HG03135 (cell line): ENCODE data around the gene WNK2.

ENCODE experiments used
- ATAC-seq: cut with Tn5 transposase; IDR thresholded peaks from one replicate; pipeline ENCODE4 v1.9.1; 2021; ENCODE audit warnings: mild to moderate bottlenecking, moderate library complexity; ENCODE audit not compliant: unreplicated experiment

The WNK2 gene

DNA sequence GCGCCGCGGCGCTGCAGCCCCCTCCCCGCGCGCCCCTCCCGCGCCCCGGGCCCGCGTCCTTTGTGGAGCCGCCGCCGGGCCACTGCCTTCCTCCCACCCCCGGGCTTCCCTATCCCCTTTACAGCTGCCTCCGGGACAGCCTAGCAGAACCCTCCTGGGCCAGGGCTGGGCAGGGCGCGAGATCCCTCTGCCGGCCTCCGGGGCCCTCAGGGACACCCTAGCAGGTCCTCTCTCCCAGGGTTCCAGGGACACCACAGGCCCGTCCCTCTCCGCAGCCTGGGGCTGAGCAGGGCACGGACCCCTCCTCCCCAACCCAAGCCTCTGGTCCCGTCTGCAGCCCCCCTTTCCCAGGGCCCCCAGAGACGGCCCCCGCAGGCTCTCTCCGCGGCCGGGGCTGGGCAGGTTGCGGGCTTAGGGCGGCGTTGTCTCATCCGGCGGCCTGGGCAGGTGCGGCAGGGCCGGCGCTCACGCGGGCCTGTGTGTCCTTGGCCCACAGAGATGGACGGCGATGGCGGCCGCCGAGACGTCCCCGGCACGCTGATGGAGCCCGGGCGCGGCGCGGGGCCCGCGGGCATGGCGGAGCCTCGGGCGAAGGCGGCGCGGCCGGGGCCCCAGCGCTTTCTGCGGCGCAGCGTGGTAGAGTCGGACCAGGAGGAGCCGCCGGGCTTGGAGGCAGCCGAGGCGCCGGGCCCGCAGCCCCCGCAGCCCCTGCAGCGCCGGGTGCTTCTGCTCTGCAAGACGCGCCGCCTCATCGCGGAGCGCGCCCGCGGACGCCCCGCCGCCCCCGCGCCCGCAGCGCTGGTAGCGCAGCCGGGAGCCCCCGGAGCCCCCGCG lies 710 bp downstream of the WNK2 start:
- no peak for ATAC-seq

DNA sequence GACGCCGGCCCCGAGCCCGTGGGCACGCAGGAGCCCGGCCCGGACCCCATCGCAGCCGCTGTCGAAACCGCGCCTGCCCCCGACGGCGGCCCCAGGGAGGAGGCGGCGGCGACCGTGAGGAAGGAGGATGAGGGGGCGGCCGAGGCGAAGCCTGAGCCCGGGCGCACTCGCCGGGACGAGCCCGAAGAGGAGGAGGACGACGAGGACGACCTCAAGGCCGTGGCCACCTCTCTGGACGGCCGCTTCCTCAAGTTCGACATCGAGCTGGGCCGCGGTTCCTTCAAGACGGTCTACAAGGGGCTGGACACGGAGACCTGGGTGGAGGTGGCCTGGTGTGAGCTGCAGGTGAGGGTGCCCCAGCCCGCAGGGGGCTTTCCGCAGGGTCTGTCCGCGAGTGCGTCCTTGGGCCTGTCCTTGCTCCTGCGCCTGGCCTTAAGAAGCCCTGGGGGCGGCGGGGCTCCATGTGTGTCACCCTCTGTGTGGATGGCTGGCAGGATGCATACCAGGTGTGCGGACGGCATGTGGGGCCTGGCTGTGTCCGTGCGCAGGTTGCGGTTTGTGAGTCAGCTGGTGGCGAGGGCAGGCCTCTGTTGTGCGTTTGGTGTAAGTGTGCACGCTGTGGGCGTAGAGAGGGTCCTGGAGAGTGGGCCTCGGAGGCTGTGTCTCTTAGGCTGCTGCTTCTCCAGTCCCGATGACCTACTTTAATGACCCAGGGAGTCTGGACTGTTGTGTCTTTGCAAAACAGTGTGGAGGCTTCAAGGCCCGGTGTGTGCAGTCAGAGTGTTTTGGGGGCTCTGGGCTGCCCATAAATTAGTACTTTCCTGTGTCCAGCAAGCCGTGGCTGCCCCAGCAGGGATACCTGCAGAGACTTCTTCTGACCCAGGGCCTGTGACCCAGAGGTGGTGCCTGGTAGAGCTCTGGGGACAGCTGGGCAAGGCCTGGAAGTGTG lies 1.6 kb downstream of the WNK2 start:
- ATAC-seq: no peak

GRCh38 chr9:93186215-93186945 lies 2.4 kb downstream of the WNK2 start:
- ATAC-seq: no peak

DNA sequence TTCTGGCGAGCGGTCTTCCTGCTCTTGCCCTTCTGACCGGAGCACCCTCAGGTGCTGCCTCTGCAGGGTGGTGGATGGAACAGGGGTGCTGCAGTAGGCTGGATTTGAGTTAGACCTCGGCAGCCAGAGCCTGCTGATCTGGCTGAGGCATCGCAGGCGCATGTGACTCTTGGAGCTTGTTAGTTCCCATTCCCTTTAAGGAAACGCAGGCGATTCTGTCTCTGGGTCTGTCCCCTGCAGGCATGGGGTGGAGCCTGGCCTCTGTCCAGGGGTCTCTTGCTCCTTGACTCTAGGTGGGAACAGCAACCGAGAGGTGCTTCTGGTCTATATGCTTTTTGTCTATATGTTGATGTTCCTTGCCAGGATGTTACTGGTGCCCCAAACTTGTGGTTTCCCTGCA lies 3.1 kb downstream of the WNK2 start:
- ATAC-seq: no peak

DNA sequence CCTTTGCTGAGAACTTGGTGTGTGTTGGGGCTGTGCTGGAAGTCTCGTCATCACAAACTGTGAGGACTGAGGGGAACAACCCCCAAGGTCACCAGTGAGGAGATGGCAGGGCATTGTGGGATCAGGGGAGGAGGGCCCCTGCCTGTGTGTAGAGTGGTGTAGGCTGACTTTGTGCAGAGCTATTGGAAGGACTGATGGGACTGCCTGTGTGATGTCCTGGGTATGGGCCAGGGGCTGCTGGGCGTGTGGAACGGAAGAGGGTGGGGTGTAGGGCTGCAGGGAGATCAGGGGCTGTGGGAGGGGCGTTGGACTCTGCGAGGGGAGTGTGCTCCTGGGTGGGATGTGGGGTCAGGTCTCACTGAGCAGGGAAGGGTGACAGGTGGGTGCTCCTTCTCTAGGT lies 3.6 kb downstream of the WNK2 start:
- no peak for ATAC-seq

DNA sequence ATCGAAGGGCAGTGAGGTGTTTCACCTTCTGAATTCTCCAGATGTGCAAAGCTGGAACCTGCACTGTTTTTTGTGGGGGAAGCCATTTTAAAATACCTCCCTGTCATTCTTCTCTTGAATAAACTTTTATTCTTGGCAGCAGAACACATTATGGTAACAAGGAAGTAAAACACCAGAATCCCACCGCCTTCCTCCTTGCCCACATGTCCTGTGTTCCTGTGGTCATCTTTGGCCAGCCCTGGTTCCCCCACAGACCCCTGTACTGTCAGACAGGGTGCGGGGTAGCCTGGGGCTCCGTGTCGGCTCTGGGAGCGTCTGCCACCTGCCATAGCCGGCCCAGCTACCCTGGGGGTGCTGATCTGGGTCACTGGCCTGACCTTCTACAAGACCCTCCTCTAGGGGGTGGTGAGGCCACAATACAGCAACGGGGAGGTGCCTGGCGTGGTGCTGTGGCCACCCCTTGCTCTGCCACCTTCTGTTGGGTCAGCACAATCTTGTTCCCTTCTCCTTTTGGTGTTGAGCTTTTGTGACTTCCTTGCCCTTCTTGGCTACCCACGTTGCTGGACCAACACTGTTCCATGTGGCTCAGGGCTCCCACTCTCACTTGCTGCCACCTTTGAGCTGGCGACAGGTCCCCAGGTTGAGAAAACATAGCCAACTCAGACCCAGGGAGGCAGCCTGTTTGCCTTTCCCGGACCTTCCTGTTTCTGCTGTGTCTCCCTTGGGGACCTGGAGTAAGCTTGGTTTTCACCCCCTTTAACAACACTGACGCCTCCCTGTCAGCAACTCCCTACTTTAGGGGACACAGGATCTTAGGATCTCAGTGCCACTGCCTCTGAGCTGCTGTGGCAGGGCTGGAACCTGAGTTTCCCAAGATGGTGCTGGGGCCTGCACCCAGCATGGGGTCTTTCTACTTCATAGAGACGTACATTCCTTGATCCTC lies 4.8 kb downstream of the WNK2 start:
- no peak for ATAC-seq

DNA sequence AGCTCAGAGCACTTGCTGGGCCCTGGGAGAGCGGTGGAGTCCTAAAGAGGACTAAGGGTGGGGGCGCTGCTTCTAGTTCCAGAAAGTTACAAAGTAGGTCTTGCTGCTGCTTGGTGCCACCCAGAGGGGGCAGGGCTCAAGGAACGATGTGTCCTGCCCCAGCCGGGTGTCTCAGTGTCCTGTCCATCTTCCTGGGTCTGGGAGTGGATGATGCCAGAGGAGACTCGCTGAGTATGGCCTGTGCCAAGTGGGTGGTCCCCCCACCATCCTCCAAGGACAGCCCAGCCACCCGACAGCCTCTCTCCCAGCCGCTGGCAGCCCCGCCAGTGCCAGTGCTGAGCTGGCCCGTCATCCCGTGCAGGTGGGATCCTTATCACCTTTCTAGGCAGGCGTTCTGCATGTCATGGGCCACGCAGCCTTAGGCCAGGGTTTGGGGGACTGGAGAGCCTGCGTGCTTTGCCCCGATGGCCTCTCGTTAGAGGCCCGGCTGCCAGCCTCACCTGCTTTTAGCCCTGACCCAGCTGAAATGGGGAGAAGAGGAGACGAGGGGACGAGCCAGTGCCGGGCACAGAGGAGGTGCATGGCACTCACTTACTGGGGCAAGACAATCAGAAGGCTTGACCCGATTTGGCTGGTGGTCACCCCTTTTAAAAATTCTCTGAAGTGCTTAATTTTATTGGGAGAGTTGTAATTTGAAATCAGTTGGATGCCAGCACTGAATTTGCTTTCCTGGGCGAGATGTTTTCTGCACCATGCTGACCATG lies 5.6 kb downstream of the WNK2 start:
- no peak for ATAC-seq

- ATAC-seq: no peak
Measured at GRCh38 chr9:93190133-93190525, 6.2 kb downstream of the WNK2 start.

DNA sequence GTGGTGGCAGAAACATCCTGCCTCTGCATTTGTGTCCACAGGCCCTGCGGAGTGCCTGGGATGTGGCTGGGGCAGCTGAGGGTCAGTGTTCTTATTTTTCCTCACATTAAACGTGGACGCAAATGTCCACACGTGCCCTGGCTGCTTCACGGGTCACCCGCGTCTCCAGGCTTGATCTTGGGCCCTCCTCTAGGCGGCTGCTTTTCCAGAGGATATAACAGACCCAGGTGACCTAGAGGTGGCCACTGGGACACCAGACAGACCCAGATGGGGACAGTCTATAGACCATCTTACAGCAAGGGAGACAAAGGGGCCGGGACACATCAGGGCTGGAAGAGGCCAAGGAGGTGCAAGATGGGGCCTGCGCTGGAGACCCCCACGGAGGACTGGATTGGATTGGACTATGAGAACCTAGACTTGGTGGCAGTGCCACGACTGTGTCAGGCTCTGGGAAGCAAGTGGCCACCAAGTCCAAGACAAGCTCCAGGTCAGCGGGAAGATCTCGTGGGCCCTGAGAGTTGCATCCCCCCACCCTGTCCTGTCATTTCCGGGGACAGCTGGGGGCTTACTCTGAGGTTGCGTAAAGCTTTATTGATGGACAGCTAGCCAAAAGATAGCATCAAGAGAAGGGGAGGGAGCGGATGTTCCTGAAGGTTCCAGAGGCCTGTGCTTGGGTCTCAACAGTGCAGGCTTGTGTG lies 6.9 kb downstream of the WNK2 start:
- ATAC-seq: no peak

DNA sequence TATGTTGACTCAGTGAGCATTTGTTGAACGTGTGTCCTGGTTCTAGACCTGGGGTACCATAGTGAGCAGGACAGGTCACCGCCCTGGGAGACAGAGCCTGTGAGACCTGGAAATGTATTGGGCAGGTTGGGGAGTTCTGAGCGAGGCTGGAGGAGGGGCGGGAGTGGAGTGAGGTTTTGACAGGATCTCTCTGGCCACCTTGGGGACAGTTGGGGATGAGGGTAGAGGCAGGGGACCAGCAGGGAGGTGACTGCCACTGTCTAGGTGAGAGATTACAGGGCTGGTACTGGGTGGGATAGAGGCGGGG lies 7.4 kb downstream of the WNK2 start:
- ATAC-seq: no peak

- no peak for ATAC-seq
Measured at GRCh38 chr9:93192721-93193387, 8.9 kb downstream of the WNK2 start.

DNA sequence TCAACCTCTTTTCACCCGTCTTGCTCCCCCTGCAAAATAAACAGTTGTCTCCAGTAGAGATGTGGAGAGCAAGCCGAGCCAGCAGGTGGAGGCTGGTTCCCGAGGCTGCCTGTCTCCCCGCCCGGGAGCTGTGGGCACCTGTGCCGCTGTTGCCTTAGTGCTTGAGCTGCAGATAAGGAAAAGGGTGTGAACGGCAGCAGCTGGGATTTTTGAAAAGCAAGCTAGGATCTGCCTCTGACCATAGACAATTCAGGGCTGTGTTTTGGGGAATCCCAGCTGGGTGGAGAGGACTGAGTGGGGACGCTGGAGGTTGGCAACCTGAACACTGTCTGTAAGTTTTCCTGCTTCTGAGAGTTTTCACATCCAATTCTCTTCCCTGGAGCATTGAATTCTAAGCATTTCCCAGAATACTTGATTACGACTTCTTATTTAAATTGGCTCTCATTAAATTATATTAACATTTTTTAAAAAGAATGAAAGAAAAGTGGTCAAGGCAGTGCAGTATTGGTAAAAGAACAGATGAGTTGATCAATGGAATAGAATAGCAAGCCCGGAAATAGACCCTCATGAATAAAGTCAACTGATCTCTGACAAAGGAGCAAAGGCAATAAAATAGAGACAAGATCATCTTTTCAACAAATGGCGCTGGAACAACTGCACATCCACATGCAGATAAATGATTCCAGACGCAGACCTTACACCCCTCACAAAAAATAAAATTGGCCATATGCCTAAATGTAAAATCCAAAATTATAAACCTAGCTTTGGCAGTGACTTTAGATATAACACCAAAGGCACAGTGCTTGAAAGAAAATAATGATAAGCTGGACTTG lies 9.7 kb downstream of the WNK2 start:
- no peak for ATAC-seq

DNA sequence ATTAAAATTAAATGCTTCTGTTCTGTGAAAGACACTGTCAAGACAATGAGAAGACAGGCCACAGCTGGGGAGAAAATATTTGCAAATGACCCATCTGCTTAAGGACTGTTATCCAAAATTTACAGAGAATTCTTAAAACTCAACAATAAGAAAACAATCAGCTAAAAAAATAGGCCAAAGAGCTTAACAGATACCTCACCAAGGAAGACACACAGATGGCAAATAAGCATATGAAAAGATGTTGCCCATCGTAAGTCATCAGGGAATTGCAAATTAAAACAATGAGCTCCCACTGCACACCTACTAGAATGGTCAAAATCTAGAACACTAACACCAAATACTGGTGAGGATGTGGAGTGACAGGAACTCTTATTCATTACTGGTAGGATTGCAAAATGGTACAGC lies 10.3 kb downstream of the WNK2 start:
- ATAC-seq: no peak

DNA sequence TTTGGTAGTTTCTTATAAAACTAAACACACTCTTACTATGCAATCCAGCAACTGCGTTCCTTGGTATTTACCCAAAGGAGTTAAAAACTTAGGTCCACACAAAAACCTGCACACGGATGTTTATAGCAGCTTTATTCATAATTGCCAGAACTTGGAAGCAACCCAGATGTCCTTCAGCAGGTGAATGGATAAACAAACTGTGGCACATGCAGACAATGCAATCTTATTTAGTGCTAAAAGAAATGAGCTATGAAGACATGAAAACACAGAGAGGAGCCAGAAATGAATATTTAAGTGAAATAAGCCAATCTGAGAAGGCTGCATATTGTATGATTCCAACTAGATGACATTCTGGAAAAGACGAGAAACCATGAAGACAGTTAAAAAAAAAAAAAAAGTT lies 10.7 kb downstream of the WNK2 start:
- no peak for ATAC-seq

DNA sequence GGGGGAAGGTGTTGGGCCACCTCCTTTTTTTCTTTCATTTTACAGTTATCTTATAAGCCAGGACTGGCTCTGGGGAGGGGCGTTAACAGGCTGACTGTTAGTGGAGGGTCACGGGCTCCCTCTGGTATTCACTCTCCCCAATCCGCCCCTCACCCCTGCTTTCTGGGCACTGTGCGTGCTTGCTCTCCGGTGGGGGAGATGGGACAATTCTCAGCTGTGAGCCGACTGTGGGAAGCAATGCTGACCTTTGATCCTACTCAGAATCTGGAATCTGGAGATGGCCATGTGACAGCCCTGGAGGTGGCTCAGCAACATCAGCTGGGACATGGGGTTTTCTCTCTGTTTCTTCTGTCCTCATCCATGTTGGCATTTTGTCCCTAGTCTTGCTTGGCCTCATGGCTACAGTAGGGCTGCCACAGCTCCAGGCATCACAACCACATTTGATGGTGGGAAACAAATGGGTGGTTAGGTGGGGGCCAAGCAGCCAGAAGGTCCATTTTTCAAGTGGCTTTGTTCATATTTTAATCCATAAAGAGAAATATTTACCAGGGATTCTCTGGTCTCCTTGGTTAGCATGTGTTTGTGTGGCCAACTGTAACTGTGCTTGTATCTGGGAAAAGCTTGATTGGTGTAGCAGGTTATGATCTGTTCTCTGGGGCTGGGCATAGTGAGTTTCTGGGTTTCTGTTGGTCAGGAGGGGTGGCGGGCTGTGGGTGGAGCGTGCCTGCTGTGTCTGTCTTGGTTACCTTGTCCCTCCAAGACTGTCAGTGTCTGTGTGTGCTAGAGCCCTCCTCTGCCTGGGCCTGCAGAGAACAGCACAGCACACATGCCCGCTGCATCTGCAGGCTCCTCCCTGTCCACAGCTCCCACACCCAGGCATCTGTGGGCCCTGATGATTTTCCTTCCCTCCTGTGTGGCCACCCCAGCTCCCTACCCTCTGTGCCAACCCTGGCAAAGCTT lies 12.4 kb downstream of the WNK2 start:
- no peak for ATAC-seq

GRCh38 chr9:93197670-93198069 lies 13.7 kb downstream of the WNK2 start:
- ATAC-seq: no peak
